Activated CD4-positive, alpha-beta T cell treated with anti-CD3 and anti-CD28 coated beads, Interleukin-2, amount 50 U/mL, for 4 hours (primary cell): ENCODE data around the gene ASPSCR1.
"Not testable (repeated sequence)": the region's sequence is repeated elsewhere in the genome, so short reads cannot be mapped to it uniquely, and the experiment has no call there.

Experiments
- DNase-seq, 2 experiments: peaks; one replicate each; pipeline ENCODE4 v3.0.0-alpha.2; 2020

The ASPSCR1 gene

GRCh38 chr17:81941484-81942166, 35.8 kb upstream of the ASPSCR1 start:
- no peak for DNase-seq

- DNase-seq, result no peak
These were observed 35.3 kb upstream of the ASPSCR1 start for GRCh38 chr17:81942167-81942553.

- DNase-seq, result no peak
These were observed 32.6 kb upstream of the ASPSCR1 start for GRCh38 chr17:81944858-81945257.

- no peak for DNase-seq
These were observed 30.2 kb upstream of the ASPSCR1 start, which contains the start of gene MYADML2 for GRCh38 chr17:81947189-81947588. Gene MYADML2, minus strand, starts transcription at chr17:81947233. Its CDS starts 5,492 bp downstream, at chr17:81941741.

- no peak for DNase-seq
These were observed 28.6 kb upstream of the ASPSCR1 start for GRCh38 chr17:81948635-81949378.

GRCh38 chr17:81950501-81950900, 26.9 kb upstream of the ASPSCR1 start:
- DNase-seq, result no peak

- DNase-seq, result no peak
These were observed 25.4 kb upstream of the ASPSCR1 start for GRCh38 chr17:81951785-81952684.

GRCh38 chr17:81952792-81953228, 24.6 kb upstream of the ASPSCR1 start:
- DNase-seq, result no peak

GRCh38 chr17:81953443-81953842, 24.0 kb upstream of the ASPSCR1 start:
- DNase-seq, result not testable (repeated sequence)

GRCh38 chr17:81954131-81955057, 23.0 kb upstream of the ASPSCR1 start:
- no peak for DNase-seq

- no peak for DNase-seq
These were observed 22.3 kb upstream of the ASPSCR1 start for GRCh38 chr17:81955058-81955681.

GRCh38 chr17:81955756-81956544, 21.5 kb upstream of the ASPSCR1 start:
- no peak for DNase-seq

- DNase-seq, result no peak
These were observed 20.5 kb upstream of the ASPSCR1 start for GRCh38 chr17:81956607-81957589.

- no peak for DNase-seq
These were observed 19.6 kb upstream of the ASPSCR1 start for GRCh38 chr17:81957691-81958432.

- no peak for DNase-seq
These were observed 18.6 kb upstream of the ASPSCR1 start for GRCh38 chr17:81958633-81959342.

- peak; percentile 77 to 80 for DNase-seq
These were observed 17.9 kb upstream of the ASPSCR1 start for GRCh38 chr17:81959362-81960129.
